T-helper 1 cell treated with Interleukin-12 subunit alpha and Interleukin-12 subunit beta and Interleukin-4 antibody, amounts not matched to agents 30 μg/mL and 1 μg/mL, for 36 hours (primary cell): ENCODE results near the gene RNF150.
"Not testable (repeated sequence)": the region's sequence is repeated elsewhere in the genome, so short reads cannot be mapped to it uniquely, and the experiment has no call there.

Experiments used
- H3K27ac Mint-ChIP-seq: one replicate; pipeline ENCODE4 v1.8.0; 2021; ENCODE audit warnings: mild to moderate bottlenecking, mixed read lengths
- H3K27me3 Mint-ChIP-seq: one replicate; pipeline ENCODE4 v1.8.0; 2021; ENCODE audit warnings: low read depth, mixed read lengths
- H3K36me3 Mint-ChIP-seq: one replicate; pipeline ENCODE4 v1.8.0; 2021; ENCODE audit warnings: low read depth, mixed read lengths
- H3K4me1 Mint-ChIP-seq: one replicate; pipeline ENCODE4 v1.8.0; 2021; ENCODE audit warnings: low read depth, mixed read lengths
- H3K4me3 Mint-ChIP-seq: one replicate; pipeline ENCODE4 v1.8.0; 2021; ENCODE audit warnings: mild to moderate bottlenecking, moderate library complexity, mixed read lengths
- H3K9me3 Mint-ChIP-seq: one replicate; pipeline ENCODE4 v1.8.0; 2021; ENCODE audit warnings: mixed read lengths

RNF150 gene

GRCh38 chr4:141074098-141074878 lies 59.0 kb downstream of the RNF150 start:
- Mint-ChIP-seq H3K27ac (no peak overlapping the region), H3K4me3 (no peak overlapping the region), H3K27me3 (no peaks in the 10 kb centered on the region), H3K9me3 (no peaks in the 10 kb centered on the region), H3K4me1 (no peaks in the 10 kb centered on the region), H3K36me3 (no peaks in the 10 kb centered on the region)

GRCh38 chr4:141066690-141067089 lies 66.6 kb downstream of the RNF150 start:
- no peaks in the 10 kb centered on the region for H3K27me3 Mint-ChIP-seq
- H3K4me1 Mint-ChIP-seq, result no peaks in the 10 kb centered on the region
- H3K9me3 Mint-ChIP-seq, result no peaks in the 10 kb centered on the region
- no peak overlapping the region for H3K4me3 Mint-ChIP-seq
- no peaks in the 10 kb centered on the region for H3K36me3 Mint-ChIP-seq
- H3K27ac Mint-ChIP-seq, result no peak overlapping the region

GRCh38 chr4:141065872-141066271 lies 67.4 kb downstream of the RNF150 start:
- Mint-ChIP-seq H3K9me3 (no peaks in the 10 kb centered on the region), H3K4me3 (no peak overlapping the region), H3K27ac (no peak overlapping the region), H3K4me1 (no peaks in the 10 kb centered on the region), H3K27me3 (no peaks in the 10 kb centered on the region), H3K36me3 (no peaks in the 10 kb centered on the region)

GRCh38 chr4:141062651-141063050 lies 70.6 kb downstream of the RNF150 start:
- H3K4me3 Mint-ChIP-seq, result no peak overlapping the region
- H3K27me3 Mint-ChIP-seq, result no peaks in the 10 kb centered on the region
- H3K9me3 Mint-ChIP-seq, result no peaks in the 10 kb centered on the region
- H3K4me1 Mint-ChIP-seq, result no peaks in the 10 kb centered on the region
- H3K36me3 Mint-ChIP-seq, result no peaks in the 10 kb centered on the region
- no peak overlapping the region for H3K27ac Mint-ChIP-seq

- H3K27ac Mint-ChIP-seq, result no peak overlapping the region
- H3K9me3 Mint-ChIP-seq, result no peaks in the 10 kb centered on the region
- no peaks in the 10 kb centered on the region for H3K4me1 Mint-ChIP-seq
- no peaks in the 10 kb centered on the region for H3K36me3 Mint-ChIP-seq
- no peaks in the 10 kb centered on the region for H3K27me3 Mint-ChIP-seq
- no peak overlapping the region for H3K4me3 Mint-ChIP-seq
Measured at GRCh38 chr4:141058591-141059512, 74.4 kb downstream of the RNF150 start.

- H3K4me3 Mint-ChIP-seq, result no peak overlapping the region
- H3K27ac Mint-ChIP-seq, result no peak overlapping the region
- no peaks in the 10 kb centered on the region for H3K9me3 Mint-ChIP-seq
- no peaks in the 10 kb centered on the region for H3K27me3 Mint-ChIP-seq
- H3K4me1 Mint-ChIP-seq, result no peaks in the 10 kb centered on the region
- no peaks in the 10 kb centered on the region for H3K36me3 Mint-ChIP-seq
Measured at GRCh38 chr4:141057582-141057981, 75.7 kb downstream of the RNF150 start.

GRCh38 chr4:141056473-141056872 lies 76.8 kb downstream of the RNF150 start:
- Mint-ChIP-seq H3K36me3 (no peaks in the 10 kb centered on the region), H3K27ac (no peak overlapping the region), H3K27me3 (no peaks in the 10 kb centered on the region), H3K4me3 (no peak overlapping the region), H3K9me3 (peaks cover 5% of the 10 kb centered on the region), H3K4me1 (no peaks in the 10 kb centered on the region)

- H3K27me3 Mint-ChIP-seq, result no peaks in the 10 kb centered on the region
- peaks cover 5% of the 10 kb centered on the region for H3K9me3 Mint-ChIP-seq
Measured at GRCh38 chr4:141054446-141054845, 78.8 kb downstream of the RNF150 start.

GRCh38 chr4:141050999-141051398 lies 82.3 kb downstream of the RNF150 start:
- not testable (repeated sequence) for H3K9me3 Mint-ChIP-seq, H3K4me3 Mint-ChIP-seq

More at GRCh38 chr4:141054446-141054845, 78.8 kb downstream of the RNF150 start:
- Mint-ChIP-seq H3K36me3 (no peaks in the 10 kb centered on the region), H3K4me3 (no peak overlapping the region), H3K27ac (no peak overlapping the region), H3K4me1 (no peaks in the 10 kb centered on the region)

GRCh38 chr4:141047228-141047884 lies 85.9 kb downstream of the RNF150 start:
- H3K4me1 Mint-ChIP-seq, result no peaks in the 10 kb centered on the region
- H3K27me3 Mint-ChIP-seq, result no peaks in the 10 kb centered on the region
- H3K9me3 Mint-ChIP-seq, result peaks cover 5% of the 10 kb centered on the region
- no peaks in the 10 kb centered on the region for H3K36me3 Mint-ChIP-seq
- no peak overlapping the region for H3K27ac Mint-ChIP-seq
- no peak overlapping the region for H3K4me3 Mint-ChIP-seq

More at GRCh38 chr4:141050999-141051398, 82.3 kb downstream of the RNF150 start:
- not testable (repeated sequence) for H3K36me3 Mint-ChIP-seq, H3K27me3 Mint-ChIP-seq, H3K4me1 Mint-ChIP-seq, H3K27ac Mint-ChIP-seq

GRCh38 chr4:141046255-141046654 lies 87.0 kb downstream of the RNF150 start:
- Mint-ChIP-seq H3K4me3 (no peak overlapping the region), H3K9me3 (no peaks in the 10 kb centered on the region), H3K4me1 (no peaks in the 10 kb centered on the region), H3K27me3 (no peaks in the 10 kb centered on the region), H3K36me3 (no peaks in the 10 kb centered on the region), H3K27ac (no peak overlapping the region)

- H3K27me3 Mint-ChIP-seq, result no peaks in the 10 kb centered on the region
- H3K4me3 Mint-ChIP-seq, result no peak overlapping the region
- no peaks in the 10 kb centered on the region for H3K4me1 Mint-ChIP-seq
- no peak overlapping the region for H3K27ac Mint-ChIP-seq
- no peaks in the 10 kb centered on the region for H3K36me3 Mint-ChIP-seq
- H3K9me3 Mint-ChIP-seq, result no peaks in the 10 kb centered on the region
Measured at GRCh38 chr4:141045848-141046247, 87.4 kb downstream of the RNF150 start.

- Mint-ChIP-seq H3K27ac (no peak overlapping the region), H3K27me3 (no peaks in the 10 kb centered on the region), H3K4me3 (no peak overlapping the region)
Measured at GRCh38 chr4:141041021-141041476, 92.2 kb downstream of the RNF150 start.

GRCh38 chr4:141039156-141039555 lies 94.1 kb downstream of the RNF150 start:
- H3K36me3 Mint-ChIP-seq, result no peaks in the 10 kb centered on the region
- H3K4me1 Mint-ChIP-seq, result no peaks in the 10 kb centered on the region
- H3K27ac Mint-ChIP-seq, result no peak overlapping the region
- no peaks in the 10 kb centered on the region for H3K27me3 Mint-ChIP-seq
- H3K9me3 Mint-ChIP-seq, result no peaks in the 10 kb centered on the region
- no peak overlapping the region for H3K4me3 Mint-ChIP-seq

More at GRCh38 chr4:141041021-141041476, 92.2 kb downstream of the RNF150 start:
- no peaks in the 10 kb centered on the region for H3K9me3 Mint-ChIP-seq
- H3K4me1 Mint-ChIP-seq, result no peaks in the 10 kb centered on the region
- H3K36me3 Mint-ChIP-seq, result no peaks in the 10 kb centered on the region
